GM19452 (cell line): ENCODE data around the gene PDE3B.
"Not testable (repeated sequence)": the region's sequence is repeated elsewhere in the genome, so short reads cannot be mapped to it uniquely, and the experiment has no call there.

Source experiments
- ATAC-seq: cut with Tn5 transposase; IDR thresholded peaks from one replicate; pipeline ENCODE4 v1.9.1; 2021; ENCODE audit not compliant: unreplicated experiment

PDE3B gene

DNA sequence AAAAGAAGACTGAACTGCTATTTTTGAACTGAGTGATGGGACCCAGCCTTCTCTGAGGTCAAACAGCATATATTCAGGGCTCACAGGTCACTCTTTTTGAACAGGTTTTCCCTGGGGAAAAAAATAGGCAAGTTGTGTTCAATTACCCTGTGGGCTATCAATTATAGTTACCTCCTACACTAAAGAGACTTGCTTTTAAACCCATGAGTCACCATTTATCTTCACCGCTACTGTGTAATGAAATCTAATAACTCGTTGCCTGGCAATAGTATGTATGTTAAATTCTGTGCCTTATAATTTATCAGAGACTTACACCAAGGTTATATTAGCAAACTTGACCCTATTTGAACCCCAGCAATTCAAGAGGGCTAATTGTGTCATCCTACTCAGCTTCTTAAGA lies 149.9 kb downstream of the PDE3B start:
- ATAC-seq: no peak

DNA sequence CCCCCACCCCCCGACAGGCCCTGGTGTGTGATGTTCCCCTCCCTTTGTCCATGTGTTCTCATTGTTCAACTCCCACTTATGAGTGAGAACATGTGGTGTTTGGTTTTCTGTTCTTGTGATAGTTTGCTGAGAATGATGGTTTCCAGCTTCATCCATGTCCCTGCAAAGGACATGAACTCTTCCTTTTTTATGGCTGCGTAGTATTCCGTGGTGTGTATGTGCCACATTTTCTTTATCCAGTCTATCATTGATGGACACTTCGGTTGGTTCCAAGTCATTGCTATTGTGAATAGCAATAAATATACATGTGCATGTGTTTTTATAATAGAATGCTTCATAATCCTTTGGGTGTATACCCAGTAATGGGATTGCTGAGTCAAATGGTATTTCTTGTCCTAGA lies 152.4 kb downstream of the PDE3B start:
- ATAC-seq: not testable (repeated sequence)

DNA sequence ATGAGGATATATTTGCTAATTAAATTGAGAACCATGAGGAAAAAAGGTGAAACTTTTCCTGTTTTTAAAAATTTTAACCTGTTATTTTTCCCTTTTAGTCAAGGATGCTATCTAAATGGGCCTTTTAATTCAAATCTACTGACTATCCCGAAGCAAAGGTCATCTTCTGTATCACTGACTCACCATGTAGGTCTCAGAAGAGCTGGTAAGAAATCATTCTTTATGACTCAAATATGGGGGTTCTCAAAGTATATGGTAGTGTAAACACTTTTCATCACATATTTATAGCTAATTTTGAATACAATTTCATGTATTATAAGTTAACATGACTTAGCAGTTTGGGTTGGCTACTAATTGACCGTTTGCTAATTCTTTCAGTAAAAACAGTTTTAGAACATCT lies 160.2 kb downstream of the PDE3B start:
- ATAC-seq: no peak

DNA sequence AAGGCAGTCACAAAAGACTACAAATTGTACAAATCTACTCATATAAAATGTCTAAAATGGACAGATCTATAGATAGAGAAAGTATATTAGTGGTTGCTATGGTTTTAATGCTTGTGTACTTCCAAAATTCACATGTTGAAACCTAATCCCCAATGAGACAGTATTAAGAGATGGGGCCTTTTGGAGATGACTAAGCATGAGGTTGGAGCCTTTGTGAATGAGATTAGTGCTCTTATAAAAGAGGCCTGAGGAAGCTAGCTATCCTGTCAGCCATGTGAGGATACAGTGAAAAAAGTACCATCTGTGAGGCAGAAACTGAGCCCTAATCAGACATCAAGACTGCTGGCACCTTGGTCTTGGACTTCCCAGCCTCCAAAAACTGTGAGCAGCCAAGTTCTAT lies 165.9 kb downstream of the PDE3B start:
- ATAC-seq: no peak

DNA sequence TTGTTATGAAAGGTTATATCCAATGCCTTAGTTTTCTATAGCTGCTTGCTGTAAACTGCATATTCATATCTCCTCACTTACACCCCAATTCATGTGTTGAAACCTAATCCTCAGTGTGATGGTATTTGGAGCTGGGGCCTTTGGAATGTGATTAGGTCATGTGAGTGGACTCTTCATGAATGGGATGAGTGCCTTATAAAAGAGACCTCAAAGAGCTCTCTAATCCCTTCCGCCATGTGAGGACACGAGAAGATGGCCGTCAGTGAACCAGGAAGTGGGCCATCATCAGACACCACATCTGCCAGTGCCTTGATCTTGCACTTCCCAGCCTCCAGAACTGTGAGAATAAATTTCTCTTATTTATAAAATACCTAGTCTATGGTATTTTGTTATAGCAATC lies 169.2 kb downstream of the PDE3B start:
- no peak for ATAC-seq

DNA sequence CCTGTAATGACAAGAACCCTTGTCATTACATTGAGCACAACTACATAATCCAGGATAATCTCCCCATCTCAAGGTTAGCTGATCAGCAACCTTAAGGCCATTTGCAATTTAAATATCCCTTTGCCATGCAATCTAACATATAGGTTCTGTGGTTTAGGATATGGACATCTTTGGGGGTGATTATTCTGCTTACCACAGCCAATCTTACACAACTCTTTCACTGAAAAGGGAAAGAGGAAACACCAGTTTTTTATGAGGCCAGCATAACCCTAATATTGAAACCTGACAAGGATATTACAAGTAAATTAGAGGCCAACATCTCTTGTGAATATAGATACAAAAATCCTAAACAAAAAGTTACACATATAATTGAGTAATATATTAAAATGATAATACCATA lies 169.9 kb downstream of the PDE3B start:
- ATAC-seq: no peak

DNA sequence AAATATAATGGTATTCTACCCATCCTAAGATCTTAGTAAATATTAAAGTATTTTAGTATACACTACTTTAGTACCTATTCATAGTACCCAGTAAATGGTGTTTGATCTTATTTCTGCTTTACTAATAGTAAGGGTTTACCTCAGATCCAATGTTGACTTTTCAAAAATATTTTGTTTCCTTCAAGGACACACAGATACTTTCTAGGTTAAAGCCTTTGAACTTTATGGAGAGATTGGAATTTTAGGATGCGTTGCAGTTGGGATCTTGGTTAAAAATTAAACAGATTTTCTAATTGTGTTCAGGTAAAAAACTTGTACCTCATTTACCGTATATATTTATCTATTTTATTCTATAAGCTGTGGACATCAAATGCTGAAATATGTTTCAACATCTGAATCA lies 175.2 kb downstream of the PDE3B start:
- no peak for ATAC-seq

DNA sequence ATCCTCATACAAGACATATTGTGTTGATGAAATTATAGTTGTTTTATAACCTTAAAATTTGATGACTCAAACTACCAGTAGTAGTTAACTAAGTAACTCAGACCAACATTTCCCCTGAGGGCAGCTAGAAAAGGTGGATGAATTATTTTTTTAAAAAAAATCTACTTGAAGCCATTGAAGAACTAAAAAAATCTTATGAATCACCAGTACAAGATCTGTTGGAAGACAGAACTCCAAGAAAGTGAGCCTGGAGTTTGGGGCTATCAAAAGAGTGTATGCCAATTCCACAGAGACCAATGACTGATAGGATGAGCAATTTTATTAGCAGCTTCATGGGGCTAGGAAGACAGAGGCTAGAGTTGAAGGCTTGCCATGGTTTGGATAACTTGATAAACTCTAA lies 176.0 kb downstream of the PDE3B start:
- no peak for ATAC-seq

DNA sequence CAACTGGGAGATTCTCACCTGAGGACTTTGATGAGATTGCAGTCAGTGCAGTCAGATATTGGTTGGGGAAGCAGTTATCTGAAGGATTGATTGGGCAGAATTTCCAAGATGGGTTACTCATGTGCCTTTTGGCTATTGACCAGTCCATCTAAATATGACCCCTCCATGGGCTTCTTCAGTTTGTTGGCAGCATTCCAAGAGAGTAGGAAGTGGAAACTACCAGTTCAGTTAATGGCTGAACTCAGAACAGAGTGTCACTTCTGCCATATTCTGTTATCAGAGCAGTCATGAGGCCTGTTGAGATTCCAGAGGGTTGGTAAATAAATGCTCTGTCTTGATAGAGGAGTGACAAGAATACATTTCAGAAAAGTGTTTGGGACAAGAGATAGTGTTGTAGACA lies 177.4 kb downstream of the PDE3B start:
- no peak for ATAC-seq

DNA sequence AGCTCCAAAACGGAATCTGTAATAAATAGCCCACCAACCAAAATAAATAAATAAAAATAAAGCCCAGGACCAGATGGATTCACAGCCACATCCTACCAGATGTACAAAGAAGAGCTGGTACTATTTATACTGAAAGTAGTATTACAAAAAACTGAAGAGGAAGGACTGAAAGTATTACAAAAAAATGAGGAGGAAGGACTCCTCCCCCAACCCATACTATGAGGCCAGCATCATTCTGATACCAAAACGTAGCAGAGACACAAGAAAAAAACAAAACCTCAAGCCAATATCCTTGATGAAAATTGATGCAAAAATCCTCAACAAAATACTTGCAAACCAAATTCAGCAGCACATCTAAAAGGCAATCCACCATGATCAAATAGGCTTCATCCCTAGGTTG lies 183.0 kb downstream of the PDE3B start:
- ATAC-seq: no peak

DNA sequence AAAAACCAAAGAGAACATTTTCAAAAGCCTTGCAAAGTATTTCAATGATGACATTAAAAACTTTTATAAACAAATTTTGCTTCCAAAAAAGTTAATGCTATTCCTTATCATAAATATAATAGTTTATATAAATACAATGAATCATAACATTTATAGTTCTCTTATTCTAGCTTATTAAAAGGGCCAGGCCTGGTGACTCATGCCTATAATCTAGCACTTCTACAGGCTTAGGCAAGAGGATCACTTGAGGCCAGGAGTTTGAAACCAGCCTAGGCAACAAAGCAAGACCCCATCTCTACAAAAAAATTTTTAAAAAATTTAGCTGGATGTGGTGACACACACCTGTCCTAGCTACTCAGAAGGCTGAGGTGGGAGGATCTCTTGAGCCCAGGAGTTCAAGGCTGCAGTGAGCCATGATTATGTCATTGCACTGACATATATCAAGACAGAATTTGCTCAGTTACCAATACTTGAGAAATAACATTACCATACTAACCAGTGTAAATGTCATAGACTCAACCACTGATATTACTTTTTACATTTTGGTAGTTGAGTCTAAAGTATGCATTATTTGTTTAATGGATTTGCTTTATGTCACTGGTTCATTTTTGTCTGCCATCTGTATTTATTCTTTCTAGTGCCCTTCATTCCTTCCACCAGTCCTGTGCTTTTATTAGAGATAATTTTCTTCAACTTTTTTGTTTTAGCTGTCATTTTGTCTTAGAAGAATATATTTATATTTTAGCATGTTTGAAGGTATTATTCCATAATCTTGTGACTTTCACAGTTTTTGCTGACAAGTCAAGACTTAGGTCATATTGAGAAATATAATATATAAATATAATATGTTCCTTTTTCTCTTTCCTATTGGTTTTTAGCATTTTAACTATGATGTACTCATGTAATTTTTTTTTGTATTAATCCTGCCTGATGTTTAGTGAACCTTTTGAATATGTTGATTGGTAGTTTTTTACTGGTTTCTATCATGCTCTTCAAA lies 192.2 kb downstream of the PDE3B start:
- no peak for ATAC-seq

DNA sequence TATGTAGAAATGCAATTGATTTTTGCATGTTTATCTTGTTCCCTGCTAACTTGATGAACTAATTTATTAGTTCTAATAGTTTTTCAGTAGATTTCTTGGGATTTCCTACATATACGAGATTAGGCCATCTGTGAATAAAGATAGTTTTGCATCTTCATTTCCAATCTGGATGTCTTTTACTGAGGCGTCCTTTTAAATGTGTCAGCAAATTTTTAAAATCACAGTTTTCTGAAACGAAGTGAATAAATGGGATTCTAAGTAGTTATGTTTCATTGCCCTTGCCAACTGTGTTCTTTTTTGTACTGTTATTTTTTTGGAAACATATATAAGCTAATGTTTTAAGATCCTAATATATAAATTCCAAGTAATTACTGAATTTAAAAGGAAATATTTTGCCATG lies 198.4 kb downstream of the PDE3B start:
- no peak for ATAC-seq

DNA sequence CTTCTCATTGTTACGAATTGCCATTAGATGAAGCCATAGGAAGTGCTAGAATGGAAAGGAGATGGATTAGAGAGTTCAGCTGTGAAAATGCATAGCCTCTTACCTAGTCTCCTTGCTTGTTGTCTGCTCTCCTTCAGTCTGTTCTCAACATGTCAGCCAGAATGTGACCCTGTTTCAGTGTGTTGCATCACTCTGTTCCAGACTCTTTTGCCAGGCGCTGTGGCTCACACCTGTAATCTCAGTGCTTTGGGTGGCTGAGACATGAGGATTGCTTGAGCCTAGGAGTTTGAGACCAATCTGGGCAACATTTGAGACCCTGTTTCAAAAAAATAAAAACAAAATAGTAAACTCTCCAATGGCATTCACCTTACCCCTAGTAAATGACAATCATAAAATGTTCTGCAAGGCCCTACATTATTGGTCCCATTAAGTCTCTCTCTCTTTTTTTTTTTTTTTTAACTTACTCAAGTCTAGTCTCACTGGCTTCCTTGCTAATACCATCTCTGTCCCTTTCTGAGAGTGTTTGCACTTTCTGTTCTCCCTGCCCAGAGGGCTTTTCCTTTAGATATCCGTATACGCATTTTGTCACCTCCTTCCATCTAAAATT lies 209.1 kb downstream of the PDE3B start:
- ATAC-seq: no peak

DNA sequence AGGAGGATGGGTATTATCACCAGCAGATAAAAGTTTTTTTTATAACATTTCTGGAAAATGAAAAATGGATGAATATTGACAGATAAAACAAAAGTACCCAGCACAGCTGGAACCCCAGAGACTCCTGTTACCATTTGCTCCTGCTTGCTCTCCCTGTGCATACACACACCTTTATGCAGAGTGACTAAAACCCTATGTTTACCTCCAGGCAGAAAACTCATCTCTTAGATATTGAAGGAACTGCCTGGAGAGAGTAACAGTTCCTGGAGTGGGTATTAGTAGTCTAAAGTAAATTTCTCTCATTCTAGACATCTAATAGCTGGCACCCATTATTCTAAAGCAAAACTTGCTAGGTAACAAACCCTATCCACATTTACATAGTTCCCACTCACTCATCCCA lies 210.5 kb downstream of the PDE3B start:
- no peak for ATAC-seq

DNA sequence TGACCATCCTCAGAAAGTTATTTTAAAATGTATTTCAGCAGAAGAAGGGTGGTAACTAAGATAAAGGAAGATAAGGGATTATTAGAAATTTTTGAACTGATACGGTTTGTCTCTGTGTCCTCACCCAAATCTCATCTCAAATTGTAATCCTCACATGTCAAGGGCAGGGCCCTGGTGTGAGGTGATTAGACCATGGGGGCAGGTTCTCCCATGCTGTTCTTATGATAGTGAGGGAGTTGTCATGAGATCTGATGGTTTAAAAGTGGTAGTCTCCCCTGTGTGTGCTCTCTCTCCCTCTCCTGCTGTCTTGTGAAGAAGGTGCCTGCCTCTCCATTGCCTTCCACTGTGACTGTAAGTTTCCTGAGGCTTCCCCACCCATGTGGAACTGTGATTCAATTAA lies 212.3 kb downstream of the PDE3B start:
- ATAC-seq: no peak

DNA sequence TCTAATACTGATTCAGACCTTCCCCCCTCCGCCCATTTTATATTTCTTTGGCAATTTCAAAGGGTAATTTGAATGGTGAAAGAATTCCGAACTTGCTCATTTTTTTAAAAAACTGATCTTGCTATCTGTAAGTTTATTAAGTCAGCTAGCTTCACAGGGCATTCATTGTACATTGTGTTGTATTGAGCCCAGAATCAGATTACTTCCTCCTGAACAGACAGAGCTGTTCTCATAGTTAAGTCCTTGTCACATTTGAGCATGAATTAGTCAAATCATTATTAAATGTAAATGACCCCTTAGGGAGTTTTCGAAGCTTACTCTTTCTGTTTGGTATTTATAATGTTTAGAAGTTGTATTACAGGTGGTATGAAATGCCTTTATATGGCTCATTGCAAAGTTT lies 214.0 kb downstream of the PDE3B start:
- ATAC-seq: no peak

DNA sequence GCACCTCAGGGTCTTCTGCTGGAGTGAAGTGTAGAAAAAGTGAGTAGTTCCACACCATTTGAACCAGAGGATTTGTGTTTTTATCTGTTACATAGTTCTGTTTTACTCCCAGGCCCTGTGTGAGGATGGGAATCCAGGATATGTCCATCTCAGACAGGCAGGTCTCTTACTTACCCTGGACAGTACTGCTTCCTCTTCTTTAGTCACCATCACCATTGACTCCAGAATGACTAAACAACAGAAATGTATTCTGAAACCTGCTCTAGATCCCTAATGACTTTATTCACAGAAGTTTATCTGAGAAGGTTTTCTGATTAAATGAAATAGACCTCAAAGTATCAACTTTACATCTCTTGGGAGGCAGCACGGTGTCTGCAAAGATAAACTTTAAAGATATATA lies 214.8 kb downstream of the PDE3B start:
- ATAC-seq: no peak

DNA sequence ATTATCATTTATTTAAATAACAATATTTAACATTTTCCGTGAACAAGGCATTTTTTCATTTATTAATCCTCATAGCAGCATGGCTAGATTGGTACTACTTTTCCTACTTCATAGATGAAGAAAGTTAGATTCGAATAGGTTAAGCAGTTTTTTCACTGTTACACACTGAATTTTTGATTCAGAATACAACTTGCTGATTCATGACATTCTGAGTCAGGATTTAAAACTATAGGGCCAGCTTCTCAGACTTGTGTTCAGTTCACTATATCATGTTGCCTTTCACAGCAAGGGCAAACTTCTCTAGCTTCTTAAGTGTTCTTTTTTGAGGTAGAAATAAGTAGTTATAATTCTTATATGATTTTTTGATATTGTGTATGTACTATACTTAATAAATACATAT lies 216.9 kb downstream of the PDE3B start:
- ATAC-seq: no peak

DNA sequence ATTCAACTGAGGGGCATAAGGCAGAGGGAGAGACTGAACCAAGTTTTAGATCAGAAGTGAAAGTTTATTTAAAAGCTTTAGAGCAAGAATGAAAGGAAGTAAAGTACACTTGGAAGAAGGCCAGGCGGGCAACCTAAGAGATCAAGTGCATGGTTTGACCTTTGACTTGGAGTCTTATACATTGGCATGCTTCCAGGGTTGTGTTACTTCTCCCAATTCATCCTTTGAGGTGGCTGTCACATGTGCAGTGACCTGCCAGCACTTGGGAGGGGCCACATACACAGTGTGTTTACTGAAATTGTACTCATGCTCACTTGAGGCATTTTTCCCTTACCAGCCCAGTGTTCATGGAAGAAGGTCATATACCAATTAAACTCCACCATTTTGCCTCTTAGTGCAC lies 218.1 kb downstream of the PDE3B start:
- no peak for ATAC-seq

DNA sequence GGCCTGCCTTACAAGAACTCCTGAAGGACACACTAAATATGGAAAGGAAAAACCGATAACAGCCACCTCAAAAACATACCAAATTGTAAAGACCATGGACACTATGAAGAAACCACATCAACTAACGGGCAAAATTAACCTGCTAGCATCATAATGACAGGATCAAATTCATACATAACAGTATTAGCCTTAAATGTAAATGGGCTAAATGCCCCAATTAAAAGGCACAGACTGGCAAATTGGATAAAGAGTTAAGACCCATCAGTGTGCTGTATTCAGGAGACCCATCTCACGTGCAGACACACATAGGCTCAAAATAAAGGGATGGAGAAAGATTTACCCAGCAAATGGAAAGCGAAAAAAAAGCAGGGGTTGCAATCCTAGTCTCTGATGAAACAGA lies 220.2 kb downstream of the PDE3B start:
- not testable (repeated sequence) for ATAC-seq

DNA sequence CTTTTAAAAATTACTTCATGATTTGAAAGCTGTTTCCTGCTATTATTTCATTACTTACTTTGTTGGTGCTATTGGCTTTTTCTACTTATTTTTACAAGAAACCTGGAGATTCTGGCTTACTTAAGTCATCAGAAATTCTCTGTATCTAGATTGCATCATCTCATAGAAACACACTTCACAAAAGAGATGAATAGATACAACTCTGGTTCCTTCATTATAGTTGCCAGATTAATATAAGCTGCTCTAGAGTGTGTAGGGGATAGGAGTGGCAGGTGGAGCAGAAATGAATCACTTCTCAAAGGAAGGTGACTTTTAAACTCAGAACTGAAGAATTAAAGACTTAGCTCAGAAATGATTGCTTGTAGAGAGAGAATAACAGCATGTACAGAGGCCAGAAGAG lies 228.4 kb downstream of the PDE3B start:
- ATAC-seq: no peak

DNA sequence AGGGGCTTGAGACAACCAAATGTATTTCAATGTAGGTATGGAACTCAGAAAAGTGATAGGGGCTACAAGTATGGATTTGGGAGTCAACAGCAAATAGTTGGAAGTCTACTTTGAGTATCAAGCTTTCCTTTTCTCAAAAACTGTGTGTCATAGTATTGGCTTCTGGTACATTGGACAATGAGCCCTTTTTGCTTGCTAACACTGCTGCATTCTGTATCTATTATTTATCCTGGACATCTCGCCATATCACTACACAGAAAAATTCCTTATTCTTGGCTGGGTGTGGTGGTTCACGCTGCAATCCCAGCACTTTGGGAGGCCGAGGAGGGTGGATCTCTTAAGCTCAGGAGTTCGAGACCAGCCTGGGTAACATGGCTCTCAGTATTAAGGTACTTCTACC lies 230.0 kb downstream of the PDE3B start:
- ATAC-seq: no peak

DNA sequence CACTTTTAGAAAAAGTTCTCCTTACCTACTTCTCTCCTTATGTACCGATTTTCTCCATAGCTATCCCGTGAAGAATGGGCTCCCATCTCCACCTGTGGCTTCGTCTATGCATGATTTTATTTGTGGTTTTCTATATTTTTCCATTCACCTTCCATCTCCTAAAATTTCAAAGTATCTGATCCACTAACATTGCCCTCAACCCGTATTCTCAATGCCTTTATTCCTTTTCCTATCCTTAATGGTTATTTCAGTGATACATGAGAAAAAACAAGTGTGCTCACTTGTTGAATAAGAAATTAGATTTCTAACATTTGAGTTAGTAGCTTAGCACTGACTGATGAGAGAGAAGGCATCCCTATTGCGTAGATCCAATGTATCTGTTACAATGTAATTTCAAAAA lies 231.6 kb downstream of the PDE3B start:
- no peak for ATAC-seq
